DMS 273 (cell line): ENCODE results near the gene ZMYND10.

Experiments
- DNase-seq: peaks from one replicate; lab custom pipeline; 2025; ENCODE audit not compliant: unreplicated experiment; lab: John Stamatoyannopoulos, UW

ZMYND10 gene

DNA sequence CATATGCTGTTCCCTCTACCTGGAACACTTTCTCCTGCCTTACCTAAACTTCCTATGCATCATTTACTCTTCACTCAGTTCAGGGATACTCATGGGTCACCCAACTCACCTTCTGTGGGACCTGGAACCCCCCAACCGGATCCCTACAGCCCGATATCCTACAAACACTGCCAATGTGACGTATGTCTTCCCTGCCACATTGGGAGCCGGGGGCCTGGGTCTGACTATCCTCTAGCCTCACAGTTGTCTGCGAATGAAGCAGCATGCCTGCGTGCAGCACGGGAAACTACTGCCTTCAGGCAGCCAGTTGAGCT, 4.6 kb upstream of the ZMYND10 start:
- no peak for DNase-seq

DNA sequence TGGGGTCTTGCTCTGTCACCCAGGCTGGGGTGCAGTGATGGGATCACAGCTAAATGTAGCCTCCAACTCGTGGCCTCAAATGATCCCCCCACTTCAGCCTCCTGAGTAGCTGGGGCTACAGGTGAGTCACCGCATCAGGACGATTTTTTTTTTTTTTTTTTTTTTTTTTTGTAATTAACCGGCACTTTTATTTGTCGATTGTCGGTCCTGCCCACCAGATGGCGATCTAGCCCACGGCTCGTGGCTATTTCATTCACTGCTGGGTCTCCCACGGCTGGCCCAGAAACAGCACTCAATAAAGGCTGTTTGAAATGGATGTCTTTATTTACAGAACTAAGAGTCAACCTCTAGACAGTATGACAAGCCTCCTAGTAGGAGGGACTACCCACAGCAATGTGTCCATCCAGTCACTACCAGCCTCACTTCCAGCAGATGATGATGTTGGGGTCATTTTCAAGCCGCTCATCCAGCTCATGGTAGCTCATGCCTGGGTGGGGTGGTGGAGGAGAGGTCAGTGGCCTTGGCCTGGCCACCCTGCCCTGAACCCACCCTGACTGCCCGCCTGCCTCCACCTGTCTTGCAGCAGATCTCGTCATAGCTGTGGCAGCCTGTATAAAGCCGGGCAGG, 1.8 kb upstream of the ZMYND10 start:
- peak; percentile 81 for DNase-seq

DNA sequence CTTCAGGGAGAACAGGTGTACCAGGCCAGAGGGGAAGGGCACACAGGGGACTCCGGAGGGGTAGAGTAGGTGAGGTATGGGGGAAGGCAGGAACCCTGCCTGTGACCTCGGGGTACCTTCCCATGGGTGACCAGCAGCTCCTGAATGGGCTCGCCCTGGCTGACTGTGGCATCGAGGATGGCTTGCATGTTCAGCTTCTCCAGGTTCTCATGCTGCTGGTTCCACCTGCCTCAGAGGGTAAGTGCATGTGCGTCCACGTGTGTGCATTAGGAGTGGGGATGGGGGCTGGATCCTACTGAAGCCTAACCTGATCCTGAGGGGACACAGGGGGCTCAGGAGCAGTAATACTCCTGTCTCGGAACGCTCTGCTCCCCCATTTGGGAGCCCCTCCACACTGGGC, 524 bp downstream of the ZMYND10 start:
- DNase-seq = no peak

DNA sequence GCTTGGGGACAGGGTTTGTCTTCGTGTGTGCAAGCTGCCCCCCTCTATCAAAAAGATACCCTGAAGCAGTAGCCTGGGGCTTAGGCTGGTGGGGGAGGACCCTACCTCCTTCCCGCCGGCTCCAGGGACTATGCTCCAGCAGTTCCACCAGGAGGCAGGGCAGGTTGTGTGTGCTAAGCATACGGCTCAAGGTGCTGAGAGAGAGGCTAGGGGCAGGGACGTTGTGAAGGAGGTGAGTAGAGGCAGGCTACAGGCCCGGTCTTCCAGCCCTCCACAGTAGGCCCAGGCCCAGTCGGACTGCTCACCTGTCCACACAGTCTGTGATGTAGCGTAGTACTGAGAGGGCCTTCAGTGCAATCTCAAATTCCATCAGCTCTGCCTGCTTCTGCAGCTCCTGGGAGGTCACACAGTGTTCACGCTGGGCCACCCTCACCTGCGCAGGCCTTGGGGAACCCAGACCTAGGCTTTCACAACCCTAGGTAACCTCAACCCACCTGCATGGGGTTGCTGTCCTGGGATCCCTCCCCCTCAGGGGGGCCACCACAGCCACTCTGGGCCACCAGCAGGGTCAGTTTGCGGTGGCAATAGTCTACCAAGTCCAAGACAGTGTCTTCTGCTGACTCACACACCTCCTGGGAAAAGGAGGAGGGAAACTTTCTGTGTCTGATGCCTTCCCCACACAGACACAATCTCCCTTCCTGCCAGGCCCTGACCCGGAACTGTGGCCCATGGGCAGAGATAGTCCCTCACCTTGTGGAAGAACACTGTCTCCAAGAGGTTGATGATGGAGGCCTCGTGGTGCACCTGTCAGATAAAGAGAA, 2.5 kb downstream of the ZMYND10 start:
- peak; percentile 28 for DNase-seq

DNA sequence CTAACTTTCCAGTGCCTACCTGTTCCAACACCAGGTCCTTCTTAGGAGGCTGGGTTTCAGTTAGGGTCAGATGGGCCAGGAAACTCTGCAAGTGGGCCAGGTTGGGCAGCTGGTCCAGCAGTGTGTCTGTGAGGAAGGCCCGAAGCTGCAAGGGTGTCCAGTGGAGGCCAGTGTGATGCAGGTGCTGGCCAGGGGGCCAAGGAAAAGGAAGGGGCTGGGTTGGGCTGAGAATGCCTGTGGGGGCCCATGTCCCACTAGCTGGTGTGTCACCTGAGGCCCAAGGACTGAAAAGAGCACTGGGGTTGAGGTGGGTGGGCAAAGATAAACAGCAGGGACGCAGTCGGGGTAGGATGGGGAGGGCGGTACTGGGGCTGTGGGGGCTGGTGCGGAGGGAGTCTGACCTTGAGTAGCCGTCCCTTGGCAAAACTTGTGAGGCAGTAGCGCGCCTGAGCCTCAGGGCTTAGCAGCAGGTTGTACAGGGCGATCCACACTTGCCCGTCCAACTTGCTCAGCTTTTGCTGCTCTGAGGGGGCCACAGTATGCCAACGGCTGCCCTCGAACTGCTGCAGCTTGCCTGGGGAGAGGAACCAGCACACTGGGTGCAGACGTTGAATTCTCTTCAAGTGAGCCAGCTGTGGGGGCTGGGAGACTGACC, 3.4 kb downstream of the ZMYND10 start:
- DNase-seq = no peak

DNA sequence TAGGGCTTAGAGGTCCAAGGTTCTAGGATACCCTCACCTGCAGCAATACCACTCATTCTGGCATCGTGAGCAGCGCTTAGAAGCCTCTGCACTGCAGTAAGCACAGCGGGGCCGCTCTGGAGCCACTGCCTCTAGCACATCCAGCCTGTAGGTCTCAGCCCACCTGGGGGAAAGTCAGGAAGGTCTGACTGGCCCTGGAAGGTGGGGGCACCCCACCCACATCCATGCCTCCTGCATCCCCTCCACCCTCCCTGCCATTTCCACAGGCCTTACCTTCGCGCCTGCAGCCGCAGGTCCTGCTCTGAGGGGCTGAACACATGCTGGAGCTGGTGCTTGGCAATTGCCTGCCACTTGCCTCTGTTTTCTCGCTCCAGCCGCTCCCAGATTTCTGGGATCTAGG, 4.0 kb downstream of the ZMYND10 start:
- DNase-seq = no peak

DNA sequence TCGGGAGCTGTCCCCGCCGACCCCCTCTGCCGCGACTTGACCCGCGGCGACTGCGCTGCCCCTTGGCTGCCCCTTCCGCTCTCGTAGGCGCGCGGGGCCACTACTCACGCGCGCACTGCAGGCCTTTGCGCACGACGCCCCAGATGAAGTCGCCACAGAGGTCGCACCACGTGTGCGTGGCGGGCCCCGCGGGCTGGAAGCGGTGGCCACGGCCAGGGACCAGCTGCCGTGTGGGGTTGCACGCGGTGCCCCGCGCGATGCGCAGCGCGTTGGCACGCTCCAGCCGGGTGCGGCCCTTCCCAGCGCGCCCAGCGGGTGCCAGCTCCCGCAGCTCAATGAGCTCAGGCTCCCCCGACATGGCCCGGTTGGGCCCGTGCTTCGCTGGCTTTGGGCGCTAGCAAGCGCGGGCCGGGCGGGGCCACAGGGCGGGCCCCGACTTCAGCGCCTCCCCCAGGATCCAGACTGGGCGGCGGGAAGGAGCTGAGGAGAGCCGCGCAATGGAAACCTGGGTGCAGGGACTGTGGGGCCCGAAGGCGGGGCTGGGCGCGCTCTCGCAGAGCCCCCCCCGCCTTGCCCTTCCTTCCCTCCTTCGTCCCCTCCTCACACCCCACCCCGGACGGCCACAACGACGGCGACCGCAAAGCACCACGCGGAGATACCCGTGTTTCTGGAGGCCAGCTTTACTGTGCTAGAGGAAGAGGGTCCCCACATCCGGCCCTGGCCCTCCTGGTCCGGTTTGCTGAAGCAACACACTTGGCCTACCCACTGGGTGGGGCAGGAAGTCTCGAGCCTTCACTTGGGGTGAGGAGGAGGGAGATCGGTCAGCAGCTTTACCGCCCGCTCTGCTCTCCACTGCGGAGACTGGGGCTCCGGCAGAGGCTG, 4.8 kb downstream of the ZMYND10 start, which contains the start of gene RASSF1:
Gene RASSF1, minus strand, starts transcription at position 389 of the 882 bp plus-strand sequence. Its CDS starts 31 bp downstream, at position 358.
- no peak for DNase-seq

DNA sequence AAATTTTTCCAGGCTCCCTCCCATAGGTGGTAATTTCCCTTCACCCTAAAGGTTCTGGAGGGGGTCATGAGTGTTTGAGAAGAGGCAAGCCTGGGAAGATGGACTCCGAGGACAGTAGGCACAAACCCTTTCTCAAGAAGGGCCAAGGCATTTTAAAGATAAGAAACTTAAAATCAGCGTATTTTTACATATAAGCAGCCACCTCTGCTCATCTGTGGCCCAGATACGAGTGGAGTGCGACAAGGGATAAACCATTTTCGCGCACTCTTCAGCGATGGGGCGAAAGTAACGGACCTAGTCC, 5.4 kb downstream of the ZMYND10 start:
- no peak for DNase-seq

DNA sequence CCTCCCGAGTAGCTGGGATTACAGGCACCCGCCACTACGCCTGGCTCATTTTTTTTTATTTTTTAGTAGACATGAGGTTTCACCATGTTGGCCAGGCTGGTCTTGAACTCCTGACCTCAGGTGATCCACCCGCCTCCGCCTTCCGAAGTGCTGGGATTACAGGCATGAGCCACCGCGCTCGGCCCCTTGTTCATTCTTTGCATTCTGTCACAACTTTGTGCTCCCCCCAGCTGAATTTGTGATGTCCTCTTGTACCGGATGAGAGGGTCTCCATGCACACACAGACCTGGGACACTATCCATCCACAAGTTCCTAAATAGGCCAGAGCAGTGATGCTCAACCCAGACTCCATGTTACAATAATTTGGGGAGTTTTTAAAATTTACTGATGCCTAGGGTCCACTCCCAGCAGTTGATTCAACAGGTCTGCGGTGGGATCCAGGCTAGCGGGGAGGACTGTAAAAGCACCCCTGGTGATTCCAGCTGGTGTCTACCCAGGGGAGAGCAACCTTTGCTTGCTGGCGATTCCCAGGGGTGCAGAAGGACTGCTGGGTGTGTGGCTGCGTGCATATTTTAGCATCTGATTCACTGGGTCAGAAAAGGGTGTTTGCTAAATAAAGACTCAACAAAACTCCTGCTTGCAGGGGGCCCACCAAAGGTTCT, 5.9 kb downstream of the ZMYND10 start:
- no peak for DNase-seq

DNA sequence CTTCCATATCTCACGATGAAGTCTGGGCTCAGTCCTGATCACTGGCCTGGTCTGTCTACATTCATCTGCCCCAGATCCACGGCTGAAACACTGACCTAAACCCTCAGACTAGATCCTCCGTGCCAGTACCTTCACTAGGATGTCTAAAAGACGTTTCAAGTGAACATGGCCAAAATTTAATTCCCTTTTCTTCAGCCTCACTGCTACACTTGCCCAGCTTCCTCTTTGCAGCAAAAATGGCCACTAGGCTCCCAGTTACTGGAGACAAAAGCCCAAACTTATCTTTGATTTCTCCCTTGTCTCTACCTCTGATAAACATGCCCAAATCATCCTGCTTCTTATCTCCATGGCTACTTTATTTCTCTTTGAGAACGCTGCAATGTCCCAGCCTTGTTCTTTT, 6.6 kb downstream of the ZMYND10 start:
- DNase-seq = no peak

DNA sequence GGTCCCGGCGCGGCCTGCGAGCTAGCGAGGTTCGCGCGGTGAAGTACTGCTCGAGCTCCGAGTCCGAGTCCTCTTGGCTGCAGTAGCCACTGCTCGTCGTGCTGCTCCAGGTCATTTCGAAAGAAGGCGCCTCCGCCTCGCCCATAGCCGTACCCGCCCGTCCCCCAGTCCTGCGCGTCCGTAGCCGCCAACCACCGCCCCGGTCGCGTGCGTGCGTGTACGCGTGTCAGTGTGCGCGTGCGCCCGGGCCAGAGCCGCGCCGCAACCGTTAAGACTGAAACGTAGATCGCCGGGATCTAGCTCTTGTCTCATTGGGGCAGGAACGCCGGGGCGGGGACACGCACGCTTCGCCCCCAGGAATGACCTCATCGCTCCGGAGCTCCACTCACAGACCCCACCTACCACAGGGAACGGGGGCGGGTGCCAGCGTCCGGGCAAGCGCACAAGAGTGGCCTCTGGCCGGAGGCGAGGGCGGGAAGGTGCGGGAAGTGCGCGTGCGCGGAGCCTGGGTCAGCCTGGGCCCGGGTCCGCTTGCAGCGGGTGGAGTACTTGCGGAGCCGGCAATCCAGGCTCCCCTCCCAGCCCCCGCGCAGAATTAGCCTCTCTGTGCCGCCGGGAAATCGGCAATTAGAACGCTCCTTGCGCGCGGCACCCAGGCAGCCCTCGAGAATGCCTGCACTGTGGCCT, 8.2 kb downstream of the ZMYND10 start:
- DNase-seq = peak; percentile 98

DNA sequence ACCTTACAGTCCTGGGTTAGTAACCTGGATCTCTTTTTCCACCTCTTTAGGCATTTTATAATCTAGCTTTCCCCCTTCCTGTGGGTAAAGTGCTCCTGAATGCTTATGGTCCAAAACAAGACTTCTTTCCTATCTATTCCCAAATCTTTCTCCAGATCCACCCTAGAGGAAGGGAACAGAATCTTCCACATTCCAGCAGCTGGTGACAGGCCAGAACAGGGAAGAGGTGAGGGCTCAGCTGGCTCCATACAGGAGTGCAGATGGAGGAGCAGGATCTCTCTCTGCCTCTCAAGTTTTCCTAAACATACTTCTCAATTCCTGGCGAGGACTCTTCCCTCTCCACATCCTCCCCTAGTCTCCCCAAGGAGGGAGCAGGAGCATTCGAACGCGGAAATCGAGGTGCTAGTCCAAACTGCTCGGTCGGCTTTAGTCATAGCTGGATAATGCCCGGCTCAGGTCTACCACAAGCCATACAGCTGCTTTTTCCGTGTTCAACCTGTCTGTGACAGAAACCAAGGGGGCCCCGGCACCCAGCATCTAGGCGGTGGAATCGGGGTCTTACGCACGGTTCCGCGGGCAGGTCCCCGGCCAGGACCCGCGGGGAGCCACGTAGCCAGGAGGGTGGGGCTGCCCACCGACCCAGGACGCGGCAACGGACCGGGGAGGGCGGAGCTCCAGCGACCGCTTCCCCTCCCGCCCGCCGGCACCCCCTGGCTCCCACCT, 8.9 kb downstream of the ZMYND10 start:
- DNase-seq = peak; percentile 50

DNA sequence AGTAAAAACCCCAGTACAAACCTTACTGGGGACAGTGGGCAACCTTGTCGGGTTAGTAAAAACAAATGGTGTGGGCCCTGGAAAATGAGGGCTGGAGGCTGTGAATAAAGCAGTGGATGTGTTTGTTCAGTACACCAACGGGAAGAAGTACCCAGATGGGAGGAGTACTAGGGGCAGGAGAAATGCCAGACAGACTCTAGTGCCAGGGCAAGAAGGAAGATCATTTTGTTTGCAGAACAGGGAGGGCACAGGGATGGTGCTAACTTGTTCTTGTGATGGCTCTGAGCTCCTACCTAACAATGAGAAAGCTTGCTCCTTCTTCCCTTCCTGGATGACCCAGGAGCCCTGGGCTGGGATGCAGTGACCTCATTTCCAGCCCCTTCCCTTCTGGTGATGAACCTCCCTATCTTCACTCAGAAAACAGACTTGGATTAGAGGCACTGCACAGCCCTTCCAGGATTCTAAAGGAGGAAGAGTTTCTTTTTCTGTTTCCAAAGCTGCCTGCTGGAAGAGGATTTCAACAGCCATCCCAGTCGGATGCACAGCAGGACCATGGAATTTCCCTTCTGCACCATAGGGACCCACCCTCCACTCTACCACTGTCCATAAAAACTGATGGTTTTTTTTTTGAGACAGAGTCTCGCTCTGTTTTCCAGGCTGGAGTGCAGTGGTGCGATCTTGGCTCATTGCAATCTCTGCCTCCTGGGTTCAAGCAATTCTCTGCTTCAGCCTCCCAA, 11.0 kb downstream of the ZMYND10 start:
- DNase-seq = no peak

DNA sequence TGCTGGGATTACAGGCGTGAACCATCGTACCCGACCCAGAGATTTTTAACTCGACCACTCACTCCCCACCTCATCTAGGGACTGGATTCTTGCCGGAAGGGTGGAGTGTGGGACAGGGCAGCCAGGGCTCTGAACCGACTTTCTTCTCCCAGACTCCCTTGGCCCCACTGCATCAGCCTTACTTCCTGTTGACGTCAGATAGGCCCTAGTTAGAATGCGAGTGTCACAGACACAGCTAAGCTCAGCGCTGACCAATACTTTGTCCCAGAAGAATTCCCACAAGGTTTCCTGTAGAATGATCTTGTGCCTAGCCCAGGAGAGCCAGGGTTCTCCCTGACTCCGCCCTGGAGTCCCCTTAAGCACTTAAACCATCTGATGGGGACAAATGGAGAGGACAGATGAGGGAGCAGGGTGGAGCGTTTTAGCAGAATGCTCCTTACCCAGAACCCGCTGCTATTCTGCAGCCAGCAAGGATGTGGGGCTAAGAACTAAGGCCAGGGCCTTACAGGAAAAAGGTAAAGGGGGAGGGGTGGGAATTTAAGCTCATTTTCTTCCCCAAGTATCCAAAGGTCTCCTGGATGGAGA, 11.7 kb downstream of the ZMYND10 start:
- DNase-seq = no peak

DNA sequence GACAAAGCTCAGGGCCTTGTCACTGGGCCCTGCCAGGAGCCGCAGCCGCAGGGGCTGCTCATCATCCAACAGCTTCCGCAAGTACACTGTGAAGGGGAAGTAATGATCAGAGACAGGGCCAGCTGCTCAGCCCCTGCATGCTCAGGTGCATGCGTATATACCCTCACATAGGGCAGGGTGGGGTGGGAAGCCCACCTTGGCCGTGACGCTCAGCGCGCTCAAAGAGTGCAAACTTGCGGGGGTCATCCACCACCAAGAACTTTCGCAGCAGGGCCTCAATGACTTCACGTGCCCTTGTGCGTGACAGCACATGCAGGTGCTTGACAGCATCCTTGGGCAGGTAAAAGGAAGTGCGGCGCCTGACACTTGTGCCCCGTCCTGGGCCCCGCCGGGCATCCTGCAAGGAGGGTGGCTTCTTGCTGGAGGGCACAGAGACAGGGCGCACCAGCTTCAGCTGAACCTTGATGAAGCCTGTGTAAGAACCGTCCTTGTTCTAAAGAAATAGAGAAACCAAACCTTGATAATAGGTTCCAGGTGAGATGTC, 14.1 kb downstream of the ZMYND10 start:
- DNase-seq = no peak

DNA sequence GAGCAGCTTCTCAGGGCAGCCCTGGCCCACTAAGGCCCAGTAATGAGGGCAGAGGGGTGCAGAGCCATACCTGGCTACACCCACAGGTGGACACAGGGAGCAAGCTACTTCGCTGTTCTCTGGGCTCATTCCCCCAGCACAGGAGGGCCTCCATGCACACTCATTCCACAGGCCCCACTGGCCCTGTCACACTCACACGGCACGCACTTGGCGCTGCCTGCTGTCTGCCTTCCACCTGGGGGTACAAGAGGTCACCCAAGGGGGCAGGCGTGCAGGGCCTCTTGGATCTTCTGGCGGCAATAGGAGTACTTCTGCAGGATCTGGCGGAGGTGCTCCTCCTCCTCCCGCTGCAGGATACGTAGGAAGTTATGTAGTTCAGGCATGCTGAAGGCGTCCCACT, 15.2 kb downstream of the ZMYND10 start:
- no peak for DNase-seq

DNA sequence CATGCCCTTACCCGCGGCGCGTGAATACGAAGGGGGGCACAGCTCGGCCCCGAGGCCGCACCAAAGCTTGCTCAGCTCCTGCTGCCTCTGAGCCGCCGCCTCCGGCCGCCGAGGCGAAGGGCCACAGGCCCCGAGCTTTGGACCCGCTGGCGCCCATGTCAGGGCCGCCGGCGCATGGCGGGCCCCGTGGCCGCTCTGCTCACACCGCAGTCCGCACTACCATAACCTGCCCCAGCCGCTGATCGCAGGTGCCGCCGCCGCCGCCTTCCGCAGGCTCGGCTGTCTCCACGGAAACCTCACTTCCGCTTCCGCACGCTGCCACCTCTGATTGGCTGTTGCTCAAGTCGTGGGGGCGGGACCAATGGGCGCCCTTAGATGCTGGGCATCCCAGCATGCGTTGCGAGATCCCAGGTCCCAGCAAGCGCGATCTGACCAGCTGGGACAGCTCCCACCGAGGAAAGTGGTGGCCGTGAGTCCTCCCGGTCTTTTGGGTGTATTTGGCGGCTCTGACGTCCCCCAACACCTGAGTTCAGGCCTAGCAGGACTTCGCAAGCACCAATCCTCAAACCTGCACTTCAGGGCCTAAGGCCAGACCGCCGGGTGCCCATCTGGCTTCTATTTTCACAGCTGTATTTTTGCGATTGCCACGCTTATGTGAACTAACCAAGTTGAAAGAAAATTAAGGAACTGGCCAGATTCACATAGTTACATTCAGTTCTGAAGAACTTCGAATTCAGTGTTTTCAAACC, 17.4 kb downstream of the ZMYND10 start, which contains the start of gene TUSC2:
Gene TUSC2, minus strand, starts transcription at position 281 of the 749 bp plus-strand sequence. Its CDS starts 124 bp downstream, at position 157.
- peak; percentile 97 for DNase-seq
